Right lung (tissue), 10 donors: ENCODE measurements around the gene CFDP1. TPM values are rescaled to one million over a fixed set of nuclear protein-coding genes. Genes with fewer than 3 reads are reported as not detected.

Experiments
- DNase-seq, 2 donors: peaks; one replicate each; pipeline ENCODE4 v3.0.0-alpha.2; 2013
- long read RNA-seq, 8 donors: transcript quantifications; one replicate each; lab custom pipeline, GENCODE V29; 2026
- polyA plus RNA-seq, 5 donors: library from polyadenylated mRNA; unstranded; fragments of 120-200 nt; gene quantifications; one replicate each; pipeline versions ENCODE4 v1.2.1 to v1.2.3, GENCODE V29; 2013; ENCODE audit warnings: inconsistent platforms in 1 of 5, low replicate concordance in 1 of 5; ENCODE audit not compliant: insufficient read length in 5 of 5, insufficient read depth in 1 of 5

CFDP1 gene
- polyA plus RNA-seq: 100 to 1,000 TPM; 139 to 173 (median 147) TPM
- long read RNA-seq, donor 1, transcript CFDP1-201 (7 exons, 1,275 nt): major isoform, 44 of 139 reads
- long read RNA-seq, donor 1, partial matches to known transcripts: 88 of 139 reads
- long read RNA-seq, donor 1, other reads (novel, unspliced or antisense): 0 of 139 reads
- long read RNA-seq, donor 2, transcript CFDP1-201 (7 exons, 1,275 nt): major isoform, 37 of 52 reads
- long read RNA-seq, donor 2, partial matches to known transcripts: 14 of 52 reads
- long read RNA-seq, donor 2, other reads (novel, unspliced or antisense): 0 of 52 reads
- long read RNA-seq, donor 3, transcript CFDP1-201 (7 exons, 1,275 nt): major isoform, 28 of 166 reads
- long read RNA-seq, donor 3, partial matches to known transcripts: 134 of 166 reads
- long read RNA-seq, donor 3, other reads (novel, unspliced or antisense): 0 of 166 reads
- long read RNA-seq, donor 4, transcript CFDP1-201 (7 exons, 1,275 nt): major isoform, 19 of 76 reads
- long read RNA-seq, donor 4, partial matches to known transcripts: 55 of 76 reads
- long read RNA-seq, donor 4, other reads (novel, unspliced or antisense): 0 of 76 reads
- long read RNA-seq, donor 5, transcript CFDP1-201 (7 exons, 1,275 nt): major isoform, 44 of 148 reads
- long read RNA-seq, donor 5, transcript CFDP1-209 (3 exons, 663 nt): minor isoform, 6 of 148 reads
- long read RNA-seq, donor 5, partial matches to known transcripts: 89 of 148 reads
- long read RNA-seq, donor 5, other reads (novel, unspliced or antisense): 6 of 148 reads
- long read RNA-seq, donor 6, transcript CFDP1-201 (7 exons, 1,275 nt): major isoform, 52 of 108 reads
- long read RNA-seq, donor 6, transcript CFDP1-209 (3 exons, 663 nt): minor isoform, 5 of 108 reads
- long read RNA-seq, donor 6, partial matches to known transcripts: 47 of 108 reads
- long read RNA-seq, donor 6, other reads (novel, unspliced or antisense): 0 of 108 reads
- long read RNA-seq, donor 7, transcript CFDP1-201 (7 exons, 1,275 nt): major isoform, 35 of 62 reads
- long read RNA-seq, donor 7, partial matches to known transcripts: 23 of 62 reads
- long read RNA-seq, donor 7, other reads (novel, unspliced or antisense): 0 of 62 reads
- long read RNA-seq, donor 8, transcript CFDP1-201 (7 exons, 1,275 nt): major isoform, 17 of 47 reads
- long read RNA-seq, donor 8, partial matches to known transcripts: 29 of 47 reads
- long read RNA-seq, donor 8, other reads (novel, unspliced or antisense): 0 of 47 reads

GRCh38 chr16:75432828-75433731 is at the start of gene CFDP1:
Gene CFDP1, minus strand, starts transcription at chr16:75433503. Its CDS starts 151 bp downstream, at chr16:75433352.
- peak; percentile 96 for DNase-seq

DNA sequence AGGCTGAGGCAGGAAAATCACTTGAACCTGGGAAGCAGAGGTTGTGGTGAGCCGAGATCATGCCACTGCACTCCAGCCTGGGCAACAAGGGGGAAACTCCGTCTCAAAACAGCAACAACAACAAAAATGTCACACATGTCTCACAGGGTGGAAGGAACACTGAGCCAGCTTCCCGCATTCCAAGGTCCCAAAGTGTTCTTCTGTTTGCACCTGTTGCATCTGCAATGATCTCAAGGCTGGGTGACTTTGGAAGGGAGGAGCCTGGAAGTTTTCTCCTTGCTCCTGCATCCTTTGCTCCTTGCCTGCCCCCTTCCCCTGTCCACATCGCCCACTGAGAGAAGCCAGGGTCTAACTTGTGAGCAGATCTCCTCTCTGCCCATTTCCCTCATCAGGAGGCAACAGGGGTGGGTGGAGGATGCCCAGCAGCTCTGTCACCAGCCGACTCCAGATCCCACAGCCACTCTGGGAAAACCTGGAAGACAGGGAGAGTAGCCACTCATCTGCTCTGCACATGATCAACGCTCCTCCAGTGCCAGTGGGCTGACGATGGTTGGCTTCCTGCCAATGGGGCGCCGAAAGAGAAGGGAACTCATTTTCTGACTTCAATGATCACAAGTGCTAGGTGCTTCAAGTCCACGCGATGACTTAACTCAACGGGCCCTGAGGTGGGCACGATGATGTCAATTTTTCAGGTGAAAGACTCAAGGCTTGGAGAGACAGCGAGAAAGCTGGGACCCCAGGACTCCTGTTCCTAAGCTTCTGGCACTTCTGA is 49.3 kb upstream of the CFDP1 start:
- no peak for DNase-seq

GRCh38 chr16:75481475-75481874 is 48.2 kb upstream of the CFDP1 start:
- no peak for DNase-seq

DNA sequence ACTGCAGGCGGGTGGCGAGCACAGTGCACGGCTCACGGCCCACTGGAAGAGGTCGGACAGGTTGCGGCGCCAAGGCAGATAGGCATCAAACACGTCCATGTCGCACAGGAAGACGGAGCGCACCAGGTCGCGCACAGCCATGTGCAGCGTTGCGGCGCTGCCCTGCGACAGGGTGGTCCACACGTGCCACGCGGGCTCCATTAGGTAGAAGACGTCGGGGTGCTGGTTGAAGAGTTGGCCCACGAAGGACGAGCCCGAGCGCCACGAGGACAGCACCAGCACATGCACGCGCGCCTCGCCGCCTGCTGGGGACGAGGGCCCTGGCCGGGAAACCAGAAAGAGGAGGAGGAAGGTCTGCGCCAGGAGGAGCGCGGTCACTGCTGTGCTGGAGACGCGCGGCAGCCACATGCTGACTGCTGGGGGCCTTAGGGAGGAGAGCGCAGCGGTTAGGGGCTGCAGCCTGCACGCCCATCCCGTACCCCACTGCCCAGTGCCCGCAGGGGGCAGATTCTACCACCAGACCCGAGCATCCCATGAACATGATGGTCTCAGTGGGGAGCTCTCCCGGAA is 46.2 kb upstream of the CFDP1 start:
- no peak for DNase-seq

GRCh38 chr16:75478480-75479345 is 45.4 kb upstream of the CFDP1 start:
- DNase-seq: no peak

DNA sequence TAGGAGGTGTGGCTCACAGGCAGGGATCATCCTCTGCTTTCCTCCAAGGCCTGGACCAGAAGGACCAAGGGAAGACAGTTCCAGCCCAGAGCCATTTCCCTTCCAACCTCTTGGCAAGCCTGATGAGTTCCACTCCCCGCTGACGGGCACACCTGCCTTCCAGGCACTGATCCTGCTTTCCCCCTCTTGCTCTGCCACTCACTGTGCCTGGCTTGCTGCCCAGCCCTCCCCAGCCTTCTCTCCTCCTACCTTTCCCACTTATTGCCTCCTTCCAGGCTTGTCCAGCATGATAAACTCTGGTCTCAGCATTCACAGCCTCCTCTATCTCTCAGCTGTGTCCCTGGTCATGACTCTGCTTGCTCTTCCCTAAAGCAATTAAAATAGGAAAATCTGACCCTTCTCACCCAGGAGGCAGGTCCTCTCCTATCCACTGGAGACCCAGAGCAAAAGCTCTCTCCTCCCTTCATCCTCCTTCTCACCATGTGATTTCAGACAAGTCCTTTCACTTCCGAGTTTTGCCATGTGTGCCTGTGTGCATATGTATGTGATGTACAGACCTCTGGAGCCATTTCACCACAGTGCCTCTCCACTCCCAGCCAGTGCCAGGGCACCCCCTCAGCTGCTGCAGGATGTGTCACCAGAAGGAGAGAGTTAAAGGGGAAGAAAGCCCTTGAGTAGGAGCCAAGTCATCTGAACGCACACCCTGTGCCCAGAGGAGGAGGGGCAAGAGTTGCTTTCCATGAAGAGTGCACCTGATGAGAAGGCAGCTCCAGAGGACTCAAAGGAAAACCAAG is 44.6 kb upstream of the CFDP1 start:
- DNase-seq: no peak

DNA sequence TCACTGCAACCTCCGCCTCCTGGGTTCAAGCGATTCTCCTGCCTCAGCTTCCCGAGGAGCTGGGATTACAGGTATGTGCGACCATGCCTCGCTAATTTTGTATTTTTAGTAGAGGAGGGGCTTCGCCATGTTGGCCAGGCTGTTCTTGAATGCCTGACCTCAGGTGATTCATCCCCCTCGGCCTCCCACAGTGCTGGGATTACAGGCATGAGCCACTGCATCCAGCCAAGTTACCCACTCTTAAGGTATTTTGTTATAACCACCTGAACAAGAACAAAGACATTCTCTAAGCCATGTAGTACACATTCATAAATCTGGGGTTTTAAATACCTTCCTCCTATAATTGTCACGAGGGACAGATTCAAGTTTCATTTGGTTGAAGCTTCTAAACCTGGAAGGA is 43.5 kb upstream of the CFDP1 start:
- DNase-seq: no peak

DNA sequence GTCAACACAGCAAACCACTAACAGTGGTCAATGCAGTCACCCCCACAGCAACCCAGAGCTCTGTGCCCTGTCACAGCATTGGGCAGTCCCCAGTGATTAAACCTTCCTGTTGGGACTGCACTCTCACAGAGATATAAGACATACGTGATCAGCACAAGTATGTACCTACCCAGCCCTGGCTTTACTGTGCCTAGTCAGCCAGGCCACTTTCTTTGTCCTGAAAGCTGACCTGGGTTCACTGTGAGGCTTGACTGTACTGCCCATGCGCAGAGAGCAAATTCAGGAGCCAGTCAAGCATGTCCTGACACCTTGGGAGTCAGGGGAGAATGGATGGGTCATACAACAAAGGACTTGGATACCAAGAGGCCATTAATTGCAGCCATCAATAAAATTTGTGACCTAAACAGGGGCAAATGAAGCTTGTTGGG is 42.1 kb upstream of the CFDP1 start:
- no peak for DNase-seq

DNA sequence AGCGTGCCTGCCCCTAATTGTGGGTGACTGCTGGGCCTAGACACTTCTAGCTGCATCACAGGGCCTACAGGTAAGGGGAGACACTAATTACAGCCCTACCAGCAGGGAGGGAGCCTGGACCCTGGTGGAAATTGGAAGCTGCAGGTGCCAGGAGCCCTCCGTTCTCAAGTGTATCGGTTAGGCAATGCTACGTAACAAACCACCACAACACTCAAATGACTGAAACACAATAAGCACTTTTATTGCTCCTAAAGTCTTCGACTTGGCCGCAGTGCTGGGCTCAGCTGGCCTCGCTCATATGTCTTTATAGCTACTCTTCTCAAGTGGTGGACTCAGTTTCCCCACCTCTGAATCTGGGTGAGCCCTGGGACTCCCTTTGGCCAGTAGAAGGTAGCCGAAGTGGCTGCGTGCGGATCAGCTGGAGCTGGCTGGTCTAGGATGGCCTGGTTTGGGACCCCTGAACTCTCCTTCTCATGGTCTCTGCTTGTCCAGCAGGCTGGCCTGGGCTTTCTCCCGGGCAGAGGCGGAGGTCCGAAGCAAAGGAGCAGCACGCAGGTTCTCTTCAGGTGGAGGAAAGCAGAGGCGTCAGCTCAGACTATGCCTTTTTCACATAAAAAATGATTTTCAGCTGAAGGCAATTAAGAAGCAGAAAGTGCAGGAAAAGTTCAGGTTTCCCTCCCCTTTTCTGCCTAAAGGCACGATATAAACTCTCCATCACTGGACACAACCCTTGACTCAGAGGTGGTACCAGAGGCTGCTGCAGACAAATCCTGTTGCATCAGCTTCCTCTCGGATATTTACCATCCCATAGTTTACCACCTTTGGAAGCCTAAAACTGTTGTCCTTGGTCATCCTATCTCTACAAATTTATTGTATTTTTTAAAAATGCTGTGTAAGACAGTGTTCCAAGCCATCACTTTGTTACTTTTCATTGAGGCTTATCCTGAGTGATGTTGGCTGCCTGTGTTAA is 39.9 kb upstream of the CFDP1 start:
- no peak for DNase-seq

- DNase-seq: peak; percentile 37 to 58
These were observed 38.7 kb upstream of the CFDP1 start for GRCh38 chr16:75471723-75472633.

GRCh38 chr16:75466760-75467159 is 33.5 kb upstream of the CFDP1 start:
- DNase-seq: no peak

- DNase-seq: peak; percentile 100
These were observed 31.0 kb upstream of the CFDP1 start, which contains the start of gene TMEM170A for GRCh38 chr16:75464122-75464918. Gene TMEM170A, minus strand, starts transcription at chr16:75464689. Its CDS starts 89 bp downstream, at chr16:75464600.

- DNase-seq: peak; percentile 34 to 62
These were observed 30.3 kb upstream of the CFDP1 start for GRCh38 chr16:75463389-75464121.

DNA sequence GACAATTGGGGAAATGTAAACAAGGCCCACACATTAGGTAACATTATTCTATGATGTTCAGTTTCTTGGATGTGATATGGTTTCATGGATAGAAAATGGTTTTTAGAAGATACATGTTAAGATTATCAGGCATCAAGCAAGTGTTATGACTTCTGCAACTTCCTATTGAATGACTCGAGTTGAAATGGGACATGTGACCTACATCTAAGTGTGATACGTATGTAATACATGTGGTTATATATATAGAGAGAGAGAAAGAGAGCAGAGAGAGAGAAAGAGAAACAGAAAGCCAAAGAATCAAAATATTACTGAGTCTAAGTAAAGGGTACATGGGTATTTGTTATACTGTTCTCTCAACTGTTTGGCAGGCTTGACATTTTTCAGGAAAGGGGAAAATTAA is 29.5 kb upstream of the CFDP1 start:
- no peak for DNase-seq
